ENCODE data around the gene CTBP2.

Gene CTBP2

GRCh38 chr10:125080984-125081383 lies 79.4 kb downstream of the CTBP2 start:
- DNase-seq: no peak
- no peak for TF ChIP-seq CTCF (IDR thresholded peaks at IDR 0.05; ENCODE audit: low read depth, low read length)
- Histone ChIP-seq H3K4me3 (ENCODE audit: low read depth, low read length) (no peak overlapping the region), H3K36me3 (peaks cover 5% of the 10 kb centered on the region), H3K27me3 (no peaks in the 10 kb centered on the region), H3K4me1 (no peaks in the 10 kb centered on the region), H3K9me3 (no peaks in the 10 kb centered on the region)

GRCh38 chr10:125080296-125080695 lies 80.1 kb downstream of the CTBP2 start:
- H3K4me3 ChIP-seq (ENCODE audit: low read depth, low read length): no peak overlapping the region
- peaks cover 5% of the 10 kb centered on the region for H3K36me3 ChIP-seq
- no peak for DNase-seq
- H3K27me3 ChIP-seq: no peaks in the 10 kb centered on the region
- H3K9me3 ChIP-seq: no peaks in the 10 kb centered on the region
- no peaks in the 10 kb centered on the region for H3K4me1 ChIP-seq
- no peak for TF ChIP-seq CTCF (IDR thresholded peaks at IDR 0.05; ENCODE audit: low read depth, low read length)

DNA sequence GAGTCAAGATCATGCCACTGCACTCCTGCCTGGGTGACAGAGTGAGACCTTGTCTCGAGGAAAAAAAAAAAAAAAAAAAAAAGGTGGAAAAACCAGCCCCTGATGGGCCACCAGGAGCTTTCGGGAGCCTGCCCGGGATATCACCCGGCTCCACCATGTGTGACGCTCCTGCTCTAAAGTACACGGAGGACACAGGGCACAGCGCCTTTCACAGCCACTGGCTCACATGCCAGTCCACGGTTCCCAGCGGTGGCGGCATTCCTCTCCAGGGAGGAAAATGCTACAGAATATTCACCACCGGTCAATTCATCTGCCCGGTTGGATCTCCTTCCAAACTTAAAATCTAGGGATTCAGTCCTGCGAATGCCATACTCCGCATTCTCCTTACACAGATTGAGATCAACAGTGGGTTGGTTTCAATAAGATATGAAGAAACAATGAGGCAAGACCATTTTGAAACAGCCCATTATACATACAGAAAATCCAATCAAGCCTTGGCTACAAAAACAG lies 81.2 kb downstream of the CTBP2 start:
- no peak for TF ChIP-seq CTCF (IDR thresholded peaks at IDR 0.05; ENCODE audit: low read depth, low read length)
- H3K9me3 ChIP-seq: no peaks in the 10 kb centered on the region
- no peaks in the 10 kb centered on the region for H3K27me3 ChIP-seq
- DNase-seq: no peak
- H3K36me3 ChIP-seq: peaks cover 1% of the 10 kb centered on the region
- H3K4me1 ChIP-seq: no peaks in the 10 kb centered on the region
- H3K4me3 ChIP-seq (ENCODE audit: low read depth, low read length): no peak overlapping the region

DNA sequence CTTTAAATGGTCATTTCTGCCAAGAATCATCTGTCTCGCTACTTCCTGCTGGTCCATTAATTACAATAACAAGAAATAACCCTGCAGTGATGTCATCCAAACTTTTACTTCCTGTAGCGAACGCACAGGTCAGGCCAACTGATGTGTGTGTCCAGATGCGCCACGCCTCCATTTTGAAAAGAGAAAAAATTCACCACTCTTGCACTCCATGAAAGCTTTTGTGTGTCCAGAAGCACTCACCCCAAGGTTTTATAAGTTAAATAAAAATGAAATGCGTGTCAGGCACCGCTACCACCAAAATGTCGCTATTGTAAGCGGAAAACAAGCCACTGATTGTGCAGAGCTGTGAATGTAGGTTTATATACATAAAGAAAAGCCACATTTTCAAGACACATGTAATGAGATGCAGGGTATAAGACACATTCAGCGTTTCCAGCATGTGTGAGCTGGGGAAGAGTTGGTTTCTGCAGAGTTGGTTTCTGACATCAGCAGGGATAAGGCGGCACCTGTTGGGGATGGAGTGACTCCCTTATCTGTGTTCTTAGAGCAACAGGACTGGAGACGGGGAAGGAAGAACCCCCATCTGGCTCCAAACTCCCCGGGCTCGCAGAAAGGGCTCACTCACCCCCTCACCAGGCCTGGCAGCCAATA lies 83.3 kb downstream of the CTBP2 start:
- no peak for DNase-seq
- H3K4me3 ChIP-seq (ENCODE audit: low read depth, low read length): no peak overlapping the region
- no peak for TF ChIP-seq CTCF (IDR thresholded peaks at IDR 0.05; ENCODE audit: low read depth, low read length)
- no peaks in the 10 kb centered on the region for H3K4me1 ChIP-seq
- H3K9me3 ChIP-seq: no peaks in the 10 kb centered on the region
- no peaks in the 10 kb centered on the region for H3K27me3 ChIP-seq
- H3K36me3 ChIP-seq: no peaks in the 10 kb centered on the region; the same call in none of the 2 replicates

- no peak for DNase-seq
- no peaks in the 10 kb centered on the region; the same call in none of the 2 replicates for H3K36me3 ChIP-seq
- no peaks in the 10 kb centered on the region for H3K4me1 ChIP-seq
- H3K27me3 ChIP-seq: no peaks in the 10 kb centered on the region
- no peak overlapping the region for H3K4me3 ChIP-seq (ENCODE audit: low read depth, low read length)
- TF ChIP-seq CTCF (IDR thresholded peaks at IDR 0.05; ENCODE audit: low read depth, low read length): no peak
- H3K9me3 ChIP-seq: no peaks in the 10 kb centered on the region
These were observed 84.1 kb downstream of the CTBP2 start for GRCh38 chr10:125076121-125076825.

DNA sequence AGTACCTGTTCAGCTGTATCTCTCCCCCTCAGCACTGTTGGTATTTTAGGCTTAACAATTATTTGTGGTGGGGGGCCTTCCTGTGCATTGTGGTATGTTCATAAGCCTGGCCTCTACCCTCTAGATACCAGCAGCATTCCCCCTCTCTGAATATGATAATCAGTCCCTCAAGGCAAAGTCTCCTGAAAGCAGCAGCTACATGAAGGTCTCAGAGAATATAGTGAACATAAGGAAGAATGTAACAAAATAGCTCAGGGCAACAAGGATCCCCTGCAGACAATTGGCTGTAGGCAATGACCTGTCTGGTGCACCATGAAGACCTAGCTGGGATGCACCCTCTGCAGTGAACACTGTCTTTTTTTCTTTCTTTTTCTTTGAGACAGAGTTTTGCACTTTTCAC lies 86.4 kb downstream of the CTBP2 start:
- Histone ChIP-seq H3K4me1 (no peaks in the 10 kb centered on the region), H3K4me3 (ENCODE audit: low read depth, low read length) (no peak overlapping the region), H3K9me3 (no peaks in the 10 kb centered on the region), H3K27me3 (no peaks in the 10 kb centered on the region), H3K36me3 (no peaks in the 10 kb centered on the region; the same call in none of the 2 replicates)
- DNase-seq: no peak
- no peak for TF ChIP-seq CTCF (IDR thresholded peaks at IDR 0.05; ENCODE audit: low read depth, low read length)
